Activated CD8-positive, alpha-beta memory T cell treated with anti-CD3 and anti-CD28 coated beads, Interleukin-2, amount 50 U/mL, for 48 hours (primary cell): ENCODE data around the gene CADM2.
"Not testable (repeated sequence)": the region's sequence is repeated elsewhere in the genome, so short reads cannot be mapped to it uniquely, and the experiment has no call there.

Source experiments
- DNase-seq: peaks from one replicate; pipeline ENCODE4 v3.0.0-alpha.2; 2020

Gene CADM2

DNA sequence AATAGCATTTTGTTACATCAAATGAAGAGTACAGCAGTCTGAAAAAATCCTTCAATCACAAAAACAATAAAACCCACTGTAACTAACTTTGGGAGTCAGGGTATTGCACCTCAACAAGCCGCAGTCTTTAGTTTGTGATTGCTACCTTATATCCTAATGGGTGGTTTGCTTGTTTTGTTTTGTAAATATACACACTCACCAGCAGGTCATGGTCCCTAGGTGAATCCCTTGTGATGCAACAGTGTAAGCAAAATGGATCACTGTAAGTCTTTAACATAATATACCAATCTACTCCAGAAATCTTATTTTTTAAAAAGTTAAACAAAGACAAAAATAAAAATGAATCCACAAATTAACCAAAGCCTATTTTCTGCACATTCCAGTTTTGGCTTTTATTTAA lies 749.5 kb downstream of the CADM2 start:
- DNase-seq: not testable (repeated sequence)

DNA sequence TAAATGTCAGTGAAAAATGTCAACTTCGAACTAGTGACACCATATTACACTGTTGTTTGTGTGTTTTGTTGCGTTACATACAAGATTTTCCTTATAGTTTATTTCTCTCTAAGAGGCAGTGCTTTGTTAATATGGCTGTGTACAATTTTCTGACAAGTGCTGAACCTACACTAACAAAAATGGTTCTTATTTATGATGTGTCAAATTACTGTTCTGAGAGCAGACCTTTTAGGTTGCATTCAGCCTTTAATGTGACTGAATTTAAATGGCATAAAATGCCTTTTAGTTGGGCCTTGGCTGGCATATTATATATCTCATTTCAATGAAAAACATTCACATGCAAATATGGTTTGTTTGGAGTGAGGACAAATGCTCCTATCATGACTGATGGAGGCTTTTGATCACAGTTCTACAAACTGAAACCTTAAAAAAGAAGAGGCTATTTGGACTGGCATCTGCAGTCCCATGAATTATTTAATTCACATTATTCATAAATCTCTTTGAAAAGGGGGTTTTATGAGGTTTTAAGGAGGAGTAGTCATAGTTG lies 750.6 kb downstream of the CADM2 start:
- DNase-seq: no peak

DNA sequence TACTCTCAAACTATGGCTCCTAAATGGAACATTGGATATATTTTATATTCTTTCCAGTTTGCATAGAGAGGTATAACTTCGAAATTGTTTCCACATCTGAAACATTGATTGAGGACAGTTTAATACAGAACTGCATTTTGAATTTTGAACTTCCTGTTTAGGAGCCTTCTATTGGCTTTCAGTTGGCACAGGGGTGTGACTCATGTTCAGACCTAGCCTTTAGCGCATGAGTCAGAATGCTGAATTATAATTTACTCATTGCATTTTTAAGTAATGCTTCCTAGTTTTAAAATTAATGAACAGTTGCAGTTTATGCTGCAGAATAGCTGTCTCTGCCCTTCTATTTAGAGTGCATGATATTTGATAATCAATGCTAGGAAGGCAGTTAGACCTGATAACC lies 751.7 kb downstream of the CADM2 start:
- DNase-seq: no peak

DNA sequence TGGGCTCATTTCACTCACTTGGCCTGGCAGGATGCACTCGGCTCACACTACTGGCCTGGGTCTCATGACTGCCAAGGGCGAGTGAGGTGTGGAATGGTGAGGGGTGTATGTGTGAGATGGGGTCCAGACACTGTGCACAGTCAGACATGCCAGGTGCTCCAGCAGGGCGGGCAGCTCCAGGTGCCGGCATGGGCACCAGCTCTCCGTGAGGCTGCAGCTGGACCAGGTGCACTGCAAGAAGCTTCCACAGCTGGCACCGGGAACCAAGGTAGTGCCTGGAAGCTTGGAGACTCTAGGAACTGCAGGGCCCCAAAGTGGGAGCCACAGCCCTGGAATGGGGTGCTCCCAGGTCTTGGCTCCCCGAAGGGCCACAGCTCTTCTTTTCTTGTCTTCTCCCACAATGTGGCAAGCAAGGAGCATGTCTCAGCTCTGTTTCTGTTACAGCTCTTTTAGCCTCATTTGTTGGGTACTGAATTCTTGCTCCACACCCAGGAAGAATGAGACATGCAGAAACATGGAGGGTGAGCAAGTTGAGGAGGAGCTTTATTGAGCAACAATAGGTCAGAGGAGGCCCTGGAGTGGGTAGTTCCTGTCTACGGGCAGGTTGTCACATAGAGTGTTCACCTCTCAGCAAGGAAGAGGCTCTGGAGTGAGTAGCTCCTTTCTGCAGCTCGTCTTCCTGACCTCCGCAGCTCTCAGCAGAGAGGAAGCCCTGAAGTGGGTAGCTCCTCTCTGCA lies 762.8 kb downstream of the CADM2 start:
- DNase-seq: no peak

DNA sequence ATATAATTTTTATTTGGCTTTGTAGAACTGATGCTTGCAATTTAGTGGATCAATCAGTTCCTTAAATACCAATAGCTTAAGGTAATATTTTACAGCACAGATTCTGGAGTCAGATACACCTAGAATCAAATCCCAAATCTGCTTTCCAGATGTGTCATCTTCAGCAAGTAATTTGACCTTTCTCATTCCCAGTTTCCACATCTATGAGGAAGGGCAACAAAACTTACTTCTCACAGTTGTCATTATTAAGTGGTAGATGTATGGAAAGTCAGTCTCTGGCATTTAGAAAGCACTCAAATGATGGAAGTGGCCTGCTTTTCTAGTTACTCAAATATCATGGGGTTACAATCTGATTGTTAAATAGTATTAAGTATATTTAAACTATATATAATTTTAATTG lies 767.0 kb downstream of the CADM2 start:
- DNase-seq: no peak

DNA sequence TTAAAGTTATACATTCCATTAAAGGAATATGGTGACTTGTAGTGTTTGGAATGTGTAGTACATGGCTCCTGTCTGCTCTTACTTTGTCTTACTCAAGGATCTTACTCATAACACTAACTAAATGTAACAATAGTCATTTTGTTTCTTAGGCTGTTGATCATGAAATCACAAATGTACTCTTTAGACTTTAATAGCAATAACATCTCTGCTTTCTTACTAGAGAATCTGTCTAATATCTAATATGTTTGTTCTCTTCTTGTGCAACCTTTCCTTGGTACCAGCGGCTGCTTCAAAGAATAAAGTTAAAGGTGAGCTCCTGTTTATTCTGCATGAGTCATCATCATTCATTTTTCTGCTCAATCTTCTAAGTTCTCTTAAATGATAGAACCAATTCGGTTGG lies 767.5 kb downstream of the CADM2 start:
- DNase-seq: no peak

DNA sequence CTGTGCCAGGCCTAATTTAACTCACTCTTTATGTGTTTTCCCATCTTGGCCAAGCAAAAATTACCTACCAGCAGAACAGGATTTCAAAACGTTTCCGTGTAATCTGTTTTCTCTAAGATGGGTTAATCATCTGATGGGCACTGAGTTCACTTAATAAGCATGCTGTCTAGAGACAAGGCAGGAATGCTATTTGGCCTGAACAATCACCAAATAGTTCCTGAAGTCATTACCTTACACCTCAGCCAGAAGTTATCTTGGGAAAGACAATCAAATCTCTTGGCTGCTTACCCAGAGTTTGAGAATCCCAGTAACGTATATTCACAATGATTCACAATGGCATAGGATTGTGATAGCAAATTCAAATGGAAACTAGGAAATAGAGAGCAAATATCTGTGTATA lies 779.1 kb downstream of the CADM2 start:
- DNase-seq: no peak

DNA sequence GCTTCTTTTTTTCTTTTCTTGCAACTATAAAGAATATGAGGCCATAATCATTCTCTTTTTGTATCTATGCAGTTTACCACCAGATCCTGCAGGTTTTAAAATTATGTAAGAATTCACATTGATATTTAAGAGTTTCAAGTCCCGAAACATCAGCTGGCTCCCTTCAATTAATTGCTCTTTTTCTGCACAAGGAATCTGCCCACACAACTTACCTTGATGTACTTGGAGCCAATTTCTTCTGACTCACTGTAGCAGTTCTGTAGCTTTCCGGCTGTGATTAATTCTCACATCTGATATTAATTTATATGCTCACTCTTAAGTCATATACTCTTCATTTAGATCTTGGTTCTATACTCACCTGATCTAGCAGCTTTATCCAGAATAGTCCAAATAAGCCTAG lies 781.8 kb downstream of the CADM2 start:
- no peak for DNase-seq

DNA sequence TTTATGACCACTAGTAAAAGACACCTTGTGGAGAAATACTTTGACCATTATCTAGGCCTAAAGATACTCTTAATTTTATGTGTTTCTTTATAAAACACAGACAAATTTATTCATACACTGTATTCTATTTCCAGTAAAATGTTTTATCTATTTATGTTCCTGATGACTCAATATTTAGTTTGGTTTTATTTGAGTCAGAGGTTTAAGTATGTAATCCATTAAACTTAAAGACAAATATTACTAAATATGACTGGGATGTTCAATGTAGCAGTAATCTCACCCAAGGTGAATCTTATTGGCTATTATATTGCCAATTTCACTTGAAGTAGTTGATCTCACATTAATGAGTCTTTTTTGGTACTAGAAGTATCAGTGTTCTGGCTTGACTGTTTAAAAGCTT lies 799.7 kb downstream of the CADM2 start:
- no peak for DNase-seq

DNA sequence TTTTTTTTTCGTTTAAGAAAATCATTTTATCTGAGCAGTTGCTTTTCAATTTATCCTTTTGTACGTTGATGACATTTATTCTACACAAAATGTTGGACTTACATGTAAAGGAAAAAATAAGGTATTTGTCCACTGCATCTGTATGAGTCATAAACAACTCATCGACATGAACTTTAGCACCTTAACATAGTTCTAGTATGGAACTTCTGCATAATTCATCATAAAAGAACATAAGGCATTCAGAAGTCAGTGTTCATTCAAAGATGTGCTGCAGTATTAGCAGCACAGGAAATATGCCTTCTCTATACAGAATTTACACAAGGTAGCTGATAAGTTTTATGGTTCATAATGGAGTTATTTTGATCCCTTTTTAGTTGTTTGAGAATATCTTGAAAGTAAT lies 801.6 kb downstream of the CADM2 start:
- no peak for DNase-seq

DNA sequence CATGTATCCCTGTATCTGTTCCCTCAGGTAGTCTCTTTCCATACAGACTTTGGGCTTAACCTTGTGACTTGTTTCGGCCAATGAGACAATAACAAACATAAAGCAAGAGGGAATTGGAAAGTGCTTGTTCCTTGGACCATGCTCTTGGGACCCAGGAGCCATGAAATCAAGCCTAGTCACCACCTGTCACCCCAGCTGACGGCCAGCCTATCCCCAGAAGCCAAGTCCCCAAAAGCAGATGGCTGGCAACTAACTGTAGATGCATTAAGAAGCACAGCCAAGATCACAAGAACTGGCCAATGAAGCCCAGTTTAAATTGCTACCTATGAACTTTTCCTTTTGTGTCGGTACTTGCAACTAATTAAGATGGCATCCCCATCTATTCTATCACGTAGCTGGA lies 822.0 kb downstream of the CADM2 start:
- DNase-seq: no peak

DNA sequence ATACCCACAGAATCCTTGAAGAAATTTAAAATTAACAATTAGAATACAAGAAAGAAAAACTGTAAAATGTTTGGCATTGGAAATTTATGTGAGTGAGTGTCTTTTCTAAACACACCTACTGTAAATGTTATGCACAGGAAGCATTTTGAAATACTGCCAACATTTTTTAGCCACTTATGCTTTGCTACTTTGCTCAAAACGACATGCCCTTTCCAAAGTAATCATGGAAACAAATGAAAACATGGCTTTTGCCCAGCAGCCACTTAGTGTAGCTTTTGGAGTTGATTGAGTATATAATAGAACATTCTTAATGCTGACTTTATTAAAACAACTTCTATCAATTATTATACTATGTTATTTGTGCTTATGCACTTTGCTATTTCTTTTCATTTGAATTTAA lies 823.0 kb downstream of the CADM2 start:
- DNase-seq: no peak

DNA sequence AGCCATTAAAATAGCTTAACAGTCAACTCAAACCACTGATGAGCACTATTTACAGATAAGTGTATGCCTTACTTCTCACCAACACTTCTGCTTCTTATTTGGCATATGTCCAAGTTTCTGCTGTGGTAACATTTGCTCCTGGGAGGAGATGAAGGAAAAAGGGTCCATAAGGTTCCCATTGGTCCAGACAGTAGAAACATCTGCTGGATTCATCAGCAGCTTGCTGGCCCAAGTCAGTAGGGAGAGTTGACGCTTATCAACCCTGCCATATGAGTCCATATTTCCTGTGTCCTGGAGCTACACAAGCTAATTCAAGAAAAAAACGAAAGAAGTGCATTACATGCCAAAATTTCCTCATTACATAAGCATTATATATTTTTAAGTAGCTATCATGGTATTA lies 824.5 kb downstream of the CADM2 start:
- no peak for DNase-seq

DNA sequence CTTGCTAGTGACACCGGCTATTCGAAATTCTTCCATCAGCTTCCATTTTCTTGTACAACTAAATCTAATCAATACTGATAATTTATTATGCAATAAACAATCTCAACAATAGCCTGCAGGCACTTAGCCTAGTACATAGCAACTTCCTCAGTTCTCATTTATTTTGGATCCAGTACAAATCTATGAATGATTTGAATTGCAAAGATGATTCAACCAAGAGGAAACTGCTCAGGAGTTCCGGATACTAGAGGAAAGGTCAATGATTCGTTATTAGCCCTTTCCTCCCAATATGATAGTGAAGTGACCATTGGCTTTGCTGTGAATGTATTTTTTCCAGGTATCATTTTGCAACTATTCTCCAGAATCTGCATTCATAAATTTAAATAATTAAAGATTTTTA lies 827.0 kb downstream of the CADM2 start:
- DNase-seq: no peak

DNA sequence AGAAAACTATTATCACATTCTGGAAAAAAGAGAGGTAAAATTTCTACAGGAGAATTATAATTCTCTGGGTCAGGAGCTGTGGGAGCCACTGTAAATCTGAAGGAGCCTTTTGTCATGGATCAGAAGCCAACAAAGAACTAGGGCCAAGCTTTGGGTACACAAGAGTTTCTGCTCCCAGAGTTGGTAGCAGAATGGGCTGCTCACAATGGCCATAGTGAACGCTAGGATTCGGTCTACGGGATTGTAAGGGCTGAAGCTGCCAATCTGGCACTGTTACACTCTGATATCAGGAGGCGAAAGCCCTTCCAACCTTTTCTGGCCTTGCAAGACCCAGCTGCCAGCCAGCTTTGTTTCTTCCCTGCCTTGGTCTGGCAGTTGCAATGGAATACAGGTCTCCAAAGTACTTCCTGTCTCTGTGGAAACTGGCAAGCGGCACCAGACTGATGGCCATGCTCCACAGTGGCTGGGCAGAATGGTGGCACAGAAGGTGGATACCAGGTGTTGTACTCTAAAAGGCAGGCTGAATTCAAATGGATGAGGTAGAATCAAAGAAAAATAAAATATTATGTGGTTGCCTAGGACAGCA lies 831.7 kb downstream of the CADM2 start:
- no peak for DNase-seq

DNA sequence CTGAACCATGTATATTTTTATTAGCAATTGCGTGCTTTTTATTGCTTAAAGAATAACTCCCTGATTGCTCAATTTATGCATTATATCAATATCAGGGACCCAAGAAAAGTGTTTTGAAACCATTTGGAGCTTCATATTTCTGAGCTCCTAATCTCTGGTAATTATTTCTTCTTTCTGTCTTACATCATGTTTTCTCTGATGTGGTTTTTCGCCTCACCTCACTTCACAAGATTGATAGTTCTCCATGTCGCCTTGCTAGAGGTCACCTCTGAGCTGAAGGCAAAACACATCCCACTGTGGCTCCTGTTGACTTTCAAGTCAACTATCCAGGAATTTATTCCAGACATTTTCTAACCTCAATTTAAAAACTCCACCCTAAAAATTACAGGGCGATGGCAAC lies 837.4 kb downstream of the CADM2 start:
- DNase-seq: no peak

DNA sequence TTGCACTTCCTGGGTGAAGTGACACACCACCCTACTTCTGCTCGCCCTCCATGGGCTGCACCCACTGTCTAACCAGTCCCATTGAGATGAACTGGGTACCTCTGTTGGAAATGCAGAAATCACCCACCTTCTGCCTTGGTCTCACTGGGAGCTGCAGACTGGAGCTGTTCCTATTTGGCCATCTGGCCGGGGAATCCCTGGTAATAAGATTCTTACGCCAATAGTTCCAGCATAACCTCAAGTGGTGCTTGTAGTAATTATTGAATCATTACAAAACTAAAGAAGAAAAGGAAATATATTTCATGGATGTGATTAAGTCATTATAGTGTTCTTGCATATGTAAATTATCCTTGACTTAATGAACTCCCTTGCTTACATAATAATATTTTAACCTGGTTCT lies 841.9 kb downstream of the CADM2 start:
- DNase-seq: no peak

DNA sequence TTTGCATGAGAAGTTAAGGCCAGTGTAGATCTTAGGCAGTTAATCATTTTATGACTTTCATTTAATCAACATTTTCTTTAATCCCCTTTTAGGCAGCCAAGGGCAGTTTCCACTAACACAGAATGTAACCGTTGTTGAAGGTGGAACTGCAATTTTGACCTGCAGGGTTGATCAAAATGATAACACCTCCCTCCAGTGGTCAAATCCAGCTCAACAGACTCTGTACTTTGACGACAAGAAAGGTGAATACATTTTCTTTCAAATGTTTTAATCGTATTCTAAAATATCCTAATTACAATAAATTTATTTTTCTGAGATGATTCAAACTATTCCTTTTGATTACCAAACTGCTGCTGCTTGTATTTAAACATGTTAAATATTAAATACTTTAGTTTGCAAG lies 843.2 kb downstream of the CADM2 start:
- DNase-seq: no peak

DNA sequence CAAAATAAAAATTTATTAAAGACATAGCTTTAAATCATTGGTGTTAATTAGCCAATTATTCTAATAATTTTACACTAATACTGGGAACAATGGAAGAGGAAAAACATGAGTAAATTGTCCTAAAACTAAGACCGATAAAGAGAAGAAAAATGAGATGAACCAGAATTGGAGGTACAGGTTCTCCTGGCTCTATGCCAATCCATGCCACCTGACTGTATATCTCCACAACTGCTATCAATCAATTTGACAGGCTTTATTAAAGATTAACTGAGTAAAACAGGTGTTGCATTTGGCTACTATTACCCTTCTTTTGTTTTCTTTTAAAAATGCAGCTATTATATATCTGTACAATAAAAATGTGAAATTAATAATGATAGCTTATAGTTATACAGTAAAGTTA lies 850.0 kb downstream of the CADM2 start:
- no peak for DNase-seq

DNA sequence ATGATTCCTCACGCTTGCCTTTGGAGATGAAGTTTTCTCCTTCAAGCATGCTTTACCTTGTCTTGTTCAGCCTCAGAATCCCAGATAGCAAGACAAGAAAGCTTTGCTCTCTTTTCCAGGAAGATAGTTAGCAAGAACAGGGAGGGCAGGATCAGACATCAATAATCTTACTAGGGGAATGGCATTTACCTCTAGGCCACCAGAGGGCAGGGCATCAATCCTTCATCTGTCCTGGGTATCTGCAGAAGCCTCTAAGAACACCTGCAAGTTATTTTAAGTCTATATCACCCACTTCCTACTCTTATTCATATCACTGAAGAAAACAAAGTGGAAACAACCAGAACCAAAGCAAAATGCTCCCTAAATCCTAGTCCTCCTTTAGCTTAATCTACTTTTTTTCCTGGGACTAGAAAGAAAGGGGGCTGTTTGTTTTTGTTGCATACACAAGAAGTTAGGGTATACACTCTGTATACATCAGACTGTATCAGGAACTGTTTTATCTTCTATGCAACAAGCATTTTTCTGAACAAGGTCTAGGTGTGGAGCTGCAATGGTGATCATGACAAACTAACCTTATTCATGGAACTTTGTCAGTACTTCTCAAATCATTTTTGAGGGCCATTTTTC lies 862.5 kb downstream of the CADM2 start:
- no peak for DNase-seq

DNA sequence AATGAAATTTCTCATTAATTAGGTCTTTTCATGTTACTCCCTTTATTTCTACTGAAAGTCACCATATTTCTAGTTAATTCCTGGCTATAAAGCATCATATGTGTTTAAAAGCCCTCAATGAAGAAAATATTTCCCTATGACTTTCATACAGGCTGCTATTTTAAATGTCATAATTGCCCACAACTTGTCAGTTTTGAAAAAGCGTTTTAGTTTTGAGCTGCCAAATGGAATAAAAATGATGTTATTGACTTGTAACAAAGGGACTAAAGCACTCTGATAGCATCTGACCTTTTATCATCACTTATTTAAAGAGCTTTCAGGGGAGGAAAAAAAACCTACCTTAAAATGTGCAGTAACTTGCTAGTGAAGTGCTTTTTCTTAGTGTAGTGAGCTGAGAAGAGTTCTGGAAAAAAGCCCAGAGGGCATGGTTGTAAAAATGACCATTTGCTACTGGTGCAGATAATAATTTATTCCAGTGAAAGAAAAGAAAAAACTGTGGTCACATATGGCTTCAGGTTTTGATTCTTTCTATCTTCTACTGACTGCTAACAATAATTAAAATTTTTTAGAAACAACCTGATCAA lies 877.2 kb downstream of the CADM2 start:
- DNase-seq: no peak

DNA sequence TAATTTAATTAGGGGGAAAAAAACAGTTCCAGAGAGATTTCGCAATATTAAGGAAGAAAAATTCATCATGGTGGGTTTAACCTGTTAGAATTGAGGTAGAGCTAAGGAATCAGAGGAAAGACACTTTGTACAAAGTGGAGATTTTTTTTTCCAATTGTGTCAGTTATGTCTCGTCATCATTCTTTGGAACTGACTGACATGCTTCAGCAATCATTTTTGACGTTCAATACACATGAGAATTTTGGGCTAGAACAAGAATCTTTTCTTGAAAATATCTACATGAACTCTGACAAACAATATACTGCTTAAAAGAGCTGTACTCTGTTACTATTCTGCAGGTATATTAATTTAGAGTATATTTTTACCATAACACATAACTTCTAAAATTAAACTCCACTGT lies 878.6 kb downstream of the CADM2 start:
- DNase-seq: no peak

DNA sequence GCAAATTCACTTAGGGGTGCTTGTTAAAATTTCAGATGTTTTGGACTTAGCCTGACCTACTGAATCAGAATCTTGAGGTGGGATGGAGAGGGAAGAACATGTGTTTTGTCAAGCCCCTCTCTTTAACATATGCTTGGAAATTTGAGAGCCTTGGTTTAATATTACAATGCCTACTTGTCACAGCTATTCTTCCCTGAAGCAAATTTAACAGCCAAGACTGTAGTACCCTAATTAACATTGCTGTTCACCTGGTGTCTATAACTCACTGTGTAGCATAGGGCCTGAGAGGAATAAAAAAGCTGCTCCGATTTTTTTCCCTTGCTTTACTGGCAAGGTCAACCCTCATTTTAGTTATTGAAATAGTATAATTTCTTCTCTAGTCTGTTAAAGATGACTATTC lies 880.1 kb downstream of the CADM2 start:
- no peak for DNase-seq

DNA sequence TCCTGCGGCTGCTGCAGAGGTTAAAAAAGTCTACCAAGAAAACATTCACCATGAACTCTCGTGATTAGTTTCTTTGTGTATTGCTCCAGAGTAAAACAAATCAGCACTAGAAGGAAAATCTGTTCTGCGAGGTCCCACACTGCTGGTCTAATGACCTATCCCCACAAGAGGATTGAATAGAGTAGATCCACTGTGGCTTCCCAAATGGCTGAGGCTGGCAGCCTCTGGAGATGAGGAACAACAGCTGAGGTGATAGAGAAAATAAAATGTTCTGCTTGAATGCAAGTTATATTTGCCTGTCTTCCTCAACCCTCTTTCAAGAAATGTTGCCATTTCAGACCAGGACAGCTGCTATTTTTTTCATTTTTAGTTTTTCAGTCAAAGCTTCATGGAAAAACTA lies 883.3 kb downstream of the CADM2 start:
- DNase-seq: no peak
